WTC11 (cell line): ENCODE results near the gene USH1C. TPM values are rescaled to one million over a fixed set of nuclear protein-coding genes. Genes with fewer than 3 reads are reported as not detected.

ENCODE experiments used
- ATAC-seq: fragments of 200-7000 bp; cut with Tn5 transposase; 2 replicates; pipeline ENCODE4 v1.10.0; 2021; ENCODE audit warnings: mild to moderate bottlenecking, moderate library complexity
- CTCF ChIA-PET: fragments of 300-600 bp; sonication (Branson Sonifier 250); formaldehyde crosslinking; loops from one replicate; lab custom pipeline; 2021; ENCODE audit warnings: antibody characterized with exemption; lab: Charles Lee
- POLR2A ChIA-PET: fragments of 350-600 bp; sonication (Branson Sonifier 250); formaldehyde crosslinking; loops from one replicate; lab custom pipeline; 2021; ENCODE audit warnings: antibody characterized with exemption; lab: Charles Lee
- DNase-seq: peaks from one replicate; pipeline ENCODE4 v3.0.0; 2021; ENCODE audit warnings: low spot score
- H3K27ac Mint-ChIP-seq: 2 replicates; pipeline ENCODE4 v1.8.0; 2021; ENCODE audit warnings: mixed read lengths
- H3K27me3 Mint-ChIP-seq: 2 replicates; pipeline ENCODE4 v1.8.0; 2021; ENCODE audit warnings: low read depth, mild to moderate bottlenecking, moderate library complexity, mixed read lengths
- H3K36me3 Mint-ChIP-seq: 2 replicates; pipeline ENCODE4 v1.8.0; 2021; ENCODE audit warnings: mixed read lengths
- H3K4me1 Mint-ChIP-seq: 2 replicates; pipeline ENCODE4 v1.8.0; 2022; ENCODE audit warnings: mixed read lengths
- H3K4me3 Mint-ChIP-seq: 2 replicates; pipeline ENCODE4 v1.8.0; 2021; ENCODE audit warnings: mild to moderate bottlenecking, moderate library complexity, mixed read lengths
- H3K9me3 Mint-ChIP-seq: 2 replicates; pipeline ENCODE4 v1.8.0; 2021; ENCODE audit warnings: mixed read lengths
- ELF4 ChIP-seq: sonication (generic); formaldehyde crosslinking; IDR thresholded peaks from 2 replicates; pipeline ENCODE4 v1.8.1; 2022; ENCODE audit warnings: low read depth, mild to moderate bottlenecking, moderate library complexity, missing genetic modification reagents
- FOXP1 ChIP-seq: sonication (generic); formaldehyde crosslinking; IDR thresholded peaks from 2 replicates; pipeline ENCODE4 v1.8.0; 2022; ENCODE audit warnings: missing genetic modification reagents, mild to moderate bottlenecking, moderate library complexity, borderline replicate concordance
- HMGA2 ChIP-seq: fragments of 250-450 bp; sonication (Bioruptor Pico); IDR thresholded peaks from 2 replicates; pipeline ENCODE4 v1.4.0; 2021; ENCODE audit warnings: mild to moderate bottlenecking, moderate library complexity
- KAT7 ChIP-seq: sonication (generic); formaldehyde crosslinking; IDR thresholded peaks from 2 replicates; pipeline ENCODE4 v1.8.1; 2023; ENCODE audit warnings: missing genetic modification reagents, mild to moderate bottlenecking, borderline replicate concordance
- NFE2L1 ChIP-seq: sonication (generic); formaldehyde crosslinking; IDR thresholded peaks from 2 replicates; pipeline ENCODE4 v1.8.1; 2023; ENCODE audit warnings: missing genetic modification reagents
- NFYB ChIP-seq: sonication (generic); formaldehyde crosslinking; conservative IDR thresholded peaks from 2 replicates; pipeline ENCODE4 v1.8.0; 2022; ENCODE audit warnings: low read depth, missing genetic modification reagents
- OVOL2 ChIP-seq: fragments of 250-450 bp; sonication (Bioruptor Pico); IDR thresholded peaks from 2 replicates; pipeline ENCODE4 v1.9.0; 2021; ENCODE audit warnings: mild to moderate bottlenecking, borderline replicate concordance
- SP1 ChIP-seq: sonication (generic); formaldehyde crosslinking; conservative IDR thresholded peaks from 2 replicates; pipeline ENCODE4 v1.8.1; 2022; ENCODE audit warnings: missing genetic modification reagents
- ZBTB21 ChIP-seq: sonication (generic); formaldehyde crosslinking; IDR thresholded peaks from 2 replicates; pipeline ENCODE4 v1.8.1; 2023; ENCODE audit warnings: mild to moderate bottlenecking, missing genetic modification reagents, borderline replicate concordance
- ZNF232 ChIP-seq: sonication (generic); formaldehyde crosslinking; IDR thresholded peaks from 2 replicates; pipeline ENCODE4 v1.8.0; 2022; ENCODE audit warnings: mild to moderate bottlenecking, missing genetic modification reagents
- total RNA-seq: library from RNA; stranded (reverse); gene quantifications from 3 replicates; pipeline ENCODE4 v1.2.3, GENCODE V29; 2021
- TF ChIP-seq, protein P1 (sequence below): sonication (generic); formaldehyde crosslinking; IDR thresholded peaks from 2 replicates; pipeline ENCODE4 v1.8.0; 2023; ENCODE audit warnings: mild to moderate bottlenecking, missing genetic modification reagents
- TF ChIP-seq, protein P2 (sequence below): fragments of 250-450 bp; sonication (Bioruptor Pico); conservative IDR thresholded peaks from 2 replicates; pipeline ENCODE4 v1.9.0; 2021; ENCODE audit warnings: mild to moderate bottlenecking
- TF ChIP-seq, protein P3 (sequence below): sonication (generic); formaldehyde crosslinking; IDR thresholded peaks from 2 replicates; pipeline ENCODE4 v1.8.1; 2022; ENCODE audit warnings: low read depth, missing genetic modification reagents, borderline replicate concordance
- TF ChIP-seq, protein P4 (sequence below): sonication (generic); formaldehyde crosslinking; IDR thresholded peaks from 2 replicates; pipeline ENCODE4 v1.8.1; 2022; ENCODE audit warnings: mild to moderate bottlenecking, moderate library complexity, missing genetic modification reagents
- TF ChIP-seq, protein P5 (sequence below): sonication (generic); formaldehyde crosslinking; IDR thresholded peaks from 2 replicates; pipeline ENCODE4 v1.8.1; 2023; ENCODE audit warnings: mild to moderate bottlenecking, missing genetic modification reagents, moderate library complexity
- TF ChIP-seq, protein P6 (sequence below): sonication (generic); formaldehyde crosslinking; IDR thresholded peaks from 2 replicates; pipeline ENCODE4 v1.8.1; 2023; ENCODE audit warnings: mild to moderate bottlenecking, missing genetic modification reagents

The USH1C gene
- total RNA-seq, 1 experiment from 2014 or later: 3.9 TPM

DNA sequence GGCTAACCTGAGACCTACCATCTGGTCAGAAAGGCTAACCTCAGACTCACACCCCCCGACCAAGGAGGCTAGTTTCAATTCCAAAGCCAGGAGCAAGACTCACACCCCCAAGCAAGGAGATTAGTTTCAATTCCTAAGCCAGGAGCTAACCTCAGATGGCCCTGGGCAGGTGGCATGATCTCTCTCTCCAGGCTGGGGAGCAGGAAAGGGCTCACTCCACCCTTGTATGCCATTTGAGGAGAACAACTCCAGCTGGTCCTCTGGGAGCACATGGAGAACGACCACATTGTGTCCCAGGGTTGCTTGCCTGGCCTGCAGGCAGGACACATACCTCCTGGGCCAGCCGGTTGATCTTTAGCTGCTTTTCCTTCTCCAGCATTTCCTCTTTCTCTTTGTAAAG lies 32.6 kb downstream of the USH1C start:
- POLR2A ChIA-PET: interaction anchor here (0.5 kb wide), 1 partner anchor 122 kb away, joined by 3 read pairs; no protein-coding TSS in a partner anchor
- TF ChIP-seq, protein P1, sequence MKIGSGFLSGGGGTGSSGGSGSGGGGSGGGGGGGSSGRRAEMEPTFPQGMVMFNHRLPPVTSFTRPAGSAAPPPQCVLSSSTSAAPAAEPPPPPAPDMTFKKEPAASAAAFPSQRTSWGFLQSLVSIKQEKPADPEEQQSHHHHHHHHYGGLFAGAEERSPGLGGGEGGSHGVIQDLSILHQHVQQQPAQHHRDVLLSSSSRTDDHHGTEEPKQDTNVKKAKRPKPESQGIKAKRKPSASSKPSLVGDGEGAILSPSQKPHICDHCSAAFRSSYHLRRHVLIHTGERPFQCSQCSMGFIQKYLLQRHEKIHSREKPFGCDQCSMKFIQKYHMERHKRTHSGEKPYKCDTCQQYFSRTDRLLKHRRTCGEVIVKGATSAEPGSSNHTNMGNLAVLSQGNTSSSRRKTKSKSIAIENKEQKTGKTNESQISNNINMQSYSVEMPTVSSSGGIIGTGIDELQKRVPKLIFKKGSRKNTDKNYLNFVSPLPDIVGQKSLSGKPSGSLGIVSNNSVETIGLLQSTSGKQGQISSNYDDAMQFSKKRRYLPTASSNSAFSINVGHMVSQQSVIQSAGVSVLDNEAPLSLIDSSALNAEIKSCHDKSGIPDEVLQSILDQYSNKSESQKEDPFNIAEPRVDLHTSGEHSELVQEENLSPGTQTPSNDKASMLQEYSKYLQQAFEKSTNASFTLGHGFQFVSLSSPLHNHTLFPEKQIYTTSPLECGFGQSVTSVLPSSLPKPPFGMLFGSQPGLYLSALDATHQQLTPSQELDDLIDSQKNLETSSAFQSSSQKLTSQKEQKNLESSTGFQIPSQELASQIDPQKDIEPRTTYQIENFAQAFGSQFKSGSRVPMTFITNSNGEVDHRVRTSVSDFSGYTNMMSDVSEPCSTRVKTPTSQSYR (CRISPR knock-in tag): no peak
- no peak for TF ChIP-seq HMGA2 (CRISPR knock-in tag)
- TF ChIP-seq, protein P2, sequence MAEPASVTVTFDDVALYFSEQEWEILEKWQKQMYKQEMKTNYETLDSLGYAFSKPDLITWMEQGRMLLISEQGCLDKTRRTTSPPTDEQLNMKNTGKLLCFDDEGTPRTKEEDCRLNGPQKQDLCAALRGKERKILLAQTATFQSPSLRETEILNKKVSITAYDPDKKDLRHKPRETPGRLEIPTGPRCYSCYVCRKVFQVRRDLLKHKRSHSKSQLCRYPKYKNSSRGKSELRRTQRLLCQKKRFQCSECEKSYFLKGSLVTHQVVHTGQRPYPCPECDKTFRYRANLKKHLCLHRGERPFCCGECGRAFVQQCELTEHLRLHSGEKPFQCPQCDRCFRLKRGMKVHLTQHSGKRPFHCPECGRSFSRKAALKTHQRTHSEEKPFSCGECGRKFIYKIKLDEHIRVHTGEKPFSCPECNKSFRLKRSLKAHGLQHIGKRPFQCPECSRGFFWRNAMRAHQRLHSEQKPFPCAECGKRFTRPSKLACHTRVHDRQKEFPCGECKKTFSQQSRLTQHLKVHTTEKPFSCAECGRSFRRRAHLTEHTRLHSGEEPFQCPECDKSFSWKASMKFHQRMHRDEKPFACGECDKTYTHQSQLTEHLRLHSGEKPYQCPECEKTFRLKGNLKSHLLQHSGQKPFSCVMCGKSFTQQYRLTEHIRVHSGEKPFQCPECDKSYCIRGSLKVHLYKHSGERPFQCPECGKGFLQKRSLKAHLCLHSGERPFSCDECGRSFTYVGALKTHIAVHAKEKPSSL (CRISPR knock-in tag): no peak
- no peak for TF ChIP-seq NFYB (CRISPR knock-in tag)
- TF ChIP-seq ELF4 (CRISPR knock-in tag): no peak
- TF ChIP-seq, protein P3, sequence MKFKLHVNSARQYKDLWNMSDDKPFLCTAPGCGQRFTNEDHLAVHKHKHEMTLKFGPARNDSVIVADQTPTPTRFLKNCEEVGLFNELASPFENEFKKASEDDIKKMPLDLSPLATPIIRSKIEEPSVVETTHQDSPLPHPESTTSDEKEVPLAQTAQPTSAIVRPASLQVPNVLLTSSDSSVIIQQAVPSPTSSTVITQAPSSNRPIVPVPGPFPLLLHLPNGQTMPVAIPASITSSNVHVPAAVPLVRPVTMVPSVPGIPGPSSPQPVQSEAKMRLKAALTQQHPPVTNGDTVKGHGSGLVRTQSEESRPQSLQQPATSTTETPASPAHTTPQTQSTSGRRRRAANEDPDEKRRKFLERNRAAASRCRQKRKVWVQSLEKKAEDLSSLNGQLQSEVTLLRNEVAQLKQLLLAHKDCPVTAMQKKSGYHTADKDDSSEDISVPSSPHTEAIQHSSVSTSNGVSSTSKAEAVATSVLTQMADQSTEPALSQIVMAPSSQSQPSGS (CRISPR knock-in tag): no peak
- TF ChIP-seq SP1 (CRISPR knock-in tag): no peak
- no peak for TF ChIP-seq NFE2L1
- TF ChIP-seq OVOL2 (CRISPR knock-in tag): no peak
- TF ChIP-seq, protein P4, sequence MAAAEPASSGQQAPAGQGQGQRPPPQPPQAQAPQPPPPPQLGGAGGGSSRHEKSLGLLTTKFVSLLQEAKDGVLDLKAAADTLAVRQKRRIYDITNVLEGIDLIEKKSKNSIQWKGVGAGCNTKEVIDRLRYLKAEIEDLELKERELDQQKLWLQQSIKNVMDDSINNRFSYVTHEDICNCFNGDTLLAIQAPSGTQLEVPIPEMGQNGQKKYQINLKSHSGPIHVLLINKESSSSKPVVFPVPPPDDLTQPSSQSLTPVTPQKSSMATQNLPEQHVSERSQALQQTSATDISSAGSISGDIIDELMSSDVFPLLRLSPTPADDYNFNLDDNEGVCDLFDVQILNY: no peak
- TF ChIP-seq, protein P5, sequence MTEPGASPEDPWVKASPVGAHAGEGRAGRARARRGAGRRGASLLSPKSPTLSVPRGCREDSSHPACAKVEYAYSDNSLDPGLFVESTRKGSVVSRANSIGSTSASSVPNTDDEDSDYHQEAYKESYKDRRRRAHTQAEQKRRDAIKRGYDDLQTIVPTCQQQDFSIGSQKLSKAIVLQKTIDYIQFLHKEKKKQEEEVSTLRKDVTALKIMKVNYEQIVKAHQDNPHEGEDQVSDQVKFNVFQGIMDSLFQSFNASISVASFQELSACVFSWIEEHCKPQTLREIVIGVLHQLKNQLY: no peak
- TF ChIP-seq ZNF232 (CRISPR knock-in tag): no peak
- TF ChIP-seq KAT7 (CRISPR knock-in tag): no peak
- TF ChIP-seq, protein P6, sequence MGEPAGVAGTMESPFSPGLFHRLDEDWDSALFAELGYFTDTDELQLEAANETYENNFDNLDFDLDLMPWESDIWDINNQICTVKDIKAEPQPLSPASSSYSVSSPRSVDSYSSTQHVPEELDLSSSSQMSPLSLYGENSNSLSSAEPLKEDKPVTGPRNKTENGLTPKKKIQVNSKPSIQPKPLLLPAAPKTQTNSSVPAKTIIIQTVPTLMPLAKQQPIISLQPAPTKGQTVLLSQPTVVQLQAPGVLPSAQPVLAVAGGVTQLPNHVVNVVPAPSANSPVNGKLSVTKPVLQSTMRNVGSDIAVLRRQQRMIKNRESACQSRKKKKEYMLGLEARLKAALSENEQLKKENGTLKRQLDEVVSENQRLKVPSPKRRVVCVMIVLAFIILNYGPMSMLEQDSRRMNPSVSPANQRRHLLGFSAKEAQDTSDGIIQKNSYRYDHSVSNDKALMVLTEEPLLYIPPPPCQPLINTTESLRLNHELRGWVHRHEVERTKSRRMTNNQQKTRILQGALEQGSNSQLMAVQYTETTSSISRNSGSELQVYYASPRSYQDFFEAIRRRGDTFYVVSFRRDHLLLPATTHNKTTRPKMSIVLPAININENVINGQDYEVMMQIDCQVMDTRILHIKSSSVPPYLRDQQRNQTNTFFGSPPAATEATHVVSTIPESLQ: no peak
- no peak for TF ChIP-seq FOXP1 (CRISPR knock-in tag)
- no peak for TF ChIP-seq ZBTB21
- TF ChIP-seq, all 79 proteins: peak for 0
- Mint-ChIP-seq H3K27ac (no peak overlapping the region), H3K36me3 (no peaks in the 10 kb centered on the region), H3K4me1 (peaks cover 7% of the 10 kb centered on the region), H3K9me3 (no peaks in the 10 kb centered on the region), H3K4me3 (no peak overlapping the region), H3K27me3 (no peaks in the 10 kb centered on the region; the same call in 1 of the 2 replicates)
- DNase-seq: no peak
- ATAC-seq: no peak
- CTCF ChIA-PET: interaction anchor here (0.6 to 13.3 kb wide), 7 partner anchors 9 to 127 kb away, joined by 3 to 120 read pairs (median 5); partner anchors contain the start of gene KCNJ11
